Measurements from ENCODE around the gene PSPC1.
"Not testable (repeated sequence)": the region's sequence is repeated elsewhere in the genome, so short reads cannot be mapped to it uniquely, and the experiment has no call there.

PSPC1 gene

DNA sequence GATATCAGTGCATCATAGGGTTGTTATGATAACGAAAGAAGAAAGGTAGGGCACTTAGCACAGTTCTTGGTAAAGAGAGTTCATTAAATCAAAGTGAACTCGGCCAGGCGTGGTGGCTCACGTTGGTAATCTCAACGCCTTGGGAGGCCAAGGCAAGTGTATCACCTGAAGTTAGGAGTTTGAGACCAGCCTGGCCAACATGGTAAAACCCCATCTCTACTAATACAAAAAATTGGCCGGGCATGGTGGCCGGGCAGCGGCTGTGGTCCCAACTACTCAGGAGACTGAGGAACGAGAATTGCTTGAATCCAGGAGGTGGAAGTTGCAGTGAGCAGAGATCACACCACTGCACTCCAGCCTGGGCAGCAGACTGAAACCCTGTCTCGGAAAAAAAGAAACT lies 19.1 kb downstream of the PSPC1 start:
- DNase-seq (ENCODE audit: low read depth in 2 of 2) = no peak

GRCh38 chr13:19759669-19760068 lies 23.1 kb downstream of the PSPC1 start:
- no peak for DNase-seq (ENCODE audit: low read depth in 2 of 2)

GRCh38 chr13:19742643-19743042 lies 40.1 kb downstream of the PSPC1 start:
- no peak for DNase-seq (ENCODE audit: low read depth in 2 of 2)

DNA sequence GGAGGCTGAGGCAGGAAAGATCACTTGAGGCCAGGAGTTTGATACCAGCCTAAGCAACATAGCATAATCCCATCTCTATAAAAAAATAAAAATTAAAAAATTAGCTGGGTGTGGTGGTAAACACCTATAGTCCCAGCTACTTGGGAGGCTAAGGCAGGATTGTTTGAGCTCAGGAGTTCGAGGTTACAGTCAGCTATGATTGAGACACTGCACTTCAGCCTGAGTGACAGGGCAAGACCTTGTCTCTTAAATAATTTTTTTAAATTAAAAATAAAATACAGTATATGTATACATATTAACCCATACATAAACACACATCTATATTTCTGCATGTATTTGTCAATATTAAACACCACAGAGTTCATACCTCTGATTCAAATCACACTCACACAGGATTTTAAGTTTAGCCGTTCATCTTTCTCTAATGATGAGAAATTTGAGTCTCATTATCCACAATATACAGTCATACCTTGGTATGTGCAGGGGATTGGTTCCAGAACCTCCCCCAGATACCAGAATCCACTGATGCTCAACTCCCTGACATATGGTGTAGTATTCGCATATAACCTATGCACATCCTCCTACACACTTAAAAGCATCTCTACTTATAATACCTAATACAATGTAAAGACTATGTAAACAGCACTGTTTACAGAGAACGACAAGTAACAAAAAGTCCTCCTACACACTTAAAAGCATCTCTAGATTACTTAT lies 44.7 kb downstream of the PSPC1 start:
- DNase-seq (ENCODE audit: low read depth in 2 of 2) = no peak

DNA sequence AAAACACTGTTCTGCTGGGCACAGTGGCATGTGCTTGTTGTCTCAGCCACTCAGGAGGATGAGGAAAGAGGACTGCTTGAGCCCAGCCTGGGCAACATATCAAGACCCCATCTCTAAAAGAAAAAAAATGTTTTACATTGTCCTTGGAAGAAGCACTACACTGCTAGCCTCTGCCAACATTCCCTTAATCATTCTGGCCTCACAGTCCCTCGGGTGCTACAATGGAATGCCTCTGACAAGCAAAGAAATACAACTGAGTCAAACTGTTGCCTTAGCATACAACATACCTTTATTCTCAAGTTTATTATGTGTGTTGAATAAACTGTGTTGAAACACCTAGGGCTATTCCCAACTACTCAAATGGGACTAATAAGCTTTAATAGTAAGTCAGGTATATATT lies 56.1 kb downstream of the PSPC1 start:
- no peak for DNase-seq (ENCODE audit: low read depth in 2 of 2)

DNA sequence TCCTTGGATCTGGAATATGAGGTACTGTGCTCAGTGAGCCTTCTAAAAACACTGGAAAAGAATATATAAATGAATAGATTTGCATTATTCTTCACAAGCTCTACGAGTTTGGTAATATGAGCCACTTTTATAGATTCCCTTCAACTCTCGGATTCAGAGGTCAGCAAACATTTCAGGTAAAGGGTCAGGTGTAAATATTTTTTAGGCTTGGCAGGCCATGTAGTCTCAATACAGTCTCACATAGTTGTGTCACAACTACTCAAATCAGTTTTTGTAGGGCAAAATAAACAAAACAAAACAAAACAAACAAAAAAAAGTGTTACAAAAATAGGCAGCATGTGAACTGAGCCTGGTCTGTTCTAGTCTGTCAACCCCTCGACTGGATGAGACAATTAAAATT lies 57.4 kb downstream of the PSPC1 start:
- DNase-seq (ENCODE audit: low read depth in 2 of 2) = no peak

GRCh38 chr13:19720039-19720438 lies 62.7 kb downstream of the PSPC1 start:
- no peak for DNase-seq (ENCODE audit: low read depth in 2 of 2)

DNA sequence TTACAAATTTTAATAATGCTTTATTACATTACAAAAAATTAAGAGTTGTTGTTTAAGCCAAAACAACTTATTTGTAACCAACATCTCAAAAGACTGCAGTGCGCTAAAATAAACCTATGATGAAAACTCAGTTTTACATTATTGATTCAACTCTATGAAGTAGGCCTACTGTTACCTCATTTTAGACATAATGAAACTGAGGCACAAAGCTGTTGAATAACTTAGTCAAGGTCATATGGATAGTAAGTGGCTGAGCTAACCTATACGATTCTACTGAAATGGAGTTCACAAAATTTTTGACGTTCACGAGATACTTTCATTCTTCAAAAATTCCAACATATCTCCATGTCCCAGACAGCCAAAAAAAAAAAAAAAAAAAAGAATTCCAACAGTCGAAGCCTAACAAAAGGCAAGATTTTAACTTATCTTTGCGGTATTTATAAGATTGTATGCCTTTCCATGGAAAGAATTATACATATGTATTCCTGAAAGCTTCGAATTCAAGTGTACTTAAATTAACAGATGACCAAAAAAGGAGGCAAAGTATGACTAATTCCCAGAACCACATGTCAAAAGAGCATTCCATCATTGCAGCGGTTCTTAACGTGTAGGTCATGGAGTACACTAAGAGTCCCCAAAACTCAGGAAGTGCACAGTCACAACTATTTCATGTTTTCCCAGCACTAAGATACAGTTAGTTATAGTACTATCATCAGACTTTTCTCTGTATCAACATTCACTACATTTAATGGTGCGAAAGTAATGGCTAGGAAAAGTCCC lies 69.4 kb downstream of the PSPC1 start:
- no peak for DNase-seq (ENCODE audit: low read depth in 2 of 2)

DNA sequence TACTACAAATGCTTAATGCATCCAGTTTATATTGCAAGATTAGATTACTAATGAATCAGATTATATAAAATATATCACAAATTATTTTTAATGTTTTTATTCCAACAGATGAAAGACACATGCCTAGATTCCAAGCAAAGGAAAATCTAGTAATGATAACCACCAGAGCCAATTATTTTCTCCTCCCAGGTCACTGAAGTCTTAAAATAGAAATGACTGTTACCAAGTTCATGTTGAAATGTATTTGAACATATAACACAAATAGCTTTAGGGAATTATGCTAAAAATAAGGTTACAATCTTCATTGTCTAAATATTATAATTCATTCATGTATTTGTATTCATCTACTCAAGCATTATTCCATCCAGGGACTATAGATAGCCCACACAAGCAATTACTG lies 73.0 kb downstream of the PSPC1 start:
- not testable (repeated sequence) for DNase-seq (ENCODE audit: low read depth in 2 of 2)

DNA sequence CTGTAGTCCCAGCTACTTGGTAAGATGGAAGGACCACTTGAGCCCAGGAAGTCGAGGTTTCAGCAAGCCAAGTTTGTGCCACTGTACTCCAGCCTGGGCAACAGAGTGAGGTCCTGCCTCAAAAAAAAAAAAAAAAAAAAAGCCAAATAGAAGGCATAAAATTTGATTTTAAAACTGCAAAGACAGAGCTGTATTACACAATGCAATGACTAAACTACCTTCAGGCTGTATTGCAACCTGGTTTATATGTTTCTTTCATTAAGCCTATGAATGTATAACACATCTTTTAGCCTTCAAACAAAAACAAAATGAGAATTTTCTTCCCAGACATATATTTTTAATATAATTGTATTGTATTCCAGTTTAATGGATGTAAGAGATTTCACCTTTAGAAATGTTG lies 73.7 kb downstream of the PSPC1 start:
- not testable (repeated sequence) for DNase-seq (ENCODE audit: low read depth in 2 of 2)

DNA sequence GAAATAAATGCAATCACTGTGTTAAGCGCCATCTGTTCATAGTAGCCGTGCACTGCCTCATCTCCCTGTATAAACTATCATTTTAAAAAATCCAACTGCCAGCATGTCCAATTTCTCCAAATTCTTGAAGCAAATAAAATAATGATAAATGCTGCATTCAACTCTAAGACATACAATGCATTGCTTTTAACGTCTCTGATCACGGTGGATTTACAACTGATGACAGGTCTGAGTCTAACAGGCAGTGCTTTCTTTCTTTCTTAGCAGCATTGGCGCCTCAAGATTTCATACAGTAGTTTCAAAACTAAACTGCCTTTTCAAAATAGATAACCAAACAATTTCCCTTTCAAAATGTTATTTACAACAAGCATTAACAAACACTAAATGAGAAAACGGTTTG lies 78.5 kb downstream of the PSPC1 start:
- DNase-seq (ENCODE audit: low read depth in 2 of 2) = not testable (repeated sequence)

GRCh38 chr13:19701619-19702018 lies 81.1 kb downstream of the PSPC1 start:
- not testable (repeated sequence) for DNase-seq (ENCODE audit: low read depth in 2 of 2)

GRCh38 chr13:19700963-19701362 lies 81.8 kb downstream of the PSPC1 start:
- DNase-seq (ENCODE audit: low read depth in 2 of 2) = not testable (repeated sequence)

DNA sequence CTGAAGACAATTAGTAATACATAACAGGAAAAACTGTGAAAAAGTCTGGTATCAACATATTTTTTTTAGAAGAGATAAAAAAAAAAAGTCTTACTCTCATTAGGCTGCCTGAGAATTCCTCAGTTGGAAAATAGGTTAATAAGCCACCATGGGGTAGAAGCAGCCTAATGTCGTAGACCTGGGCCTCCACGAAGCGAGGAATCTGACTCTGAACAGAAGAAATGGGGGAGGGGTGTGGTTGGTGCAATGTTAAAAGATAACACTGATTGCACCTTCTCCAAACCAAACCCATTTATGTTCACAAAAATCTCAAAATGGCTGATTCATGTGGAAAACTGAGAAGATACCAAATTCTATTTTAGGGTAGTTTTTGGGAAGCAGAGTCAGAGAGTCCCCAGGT lies 86.9 kb downstream of the PSPC1 start:
- no peak for DNase-seq (ENCODE audit: low read depth in 2 of 2)

DNA sequence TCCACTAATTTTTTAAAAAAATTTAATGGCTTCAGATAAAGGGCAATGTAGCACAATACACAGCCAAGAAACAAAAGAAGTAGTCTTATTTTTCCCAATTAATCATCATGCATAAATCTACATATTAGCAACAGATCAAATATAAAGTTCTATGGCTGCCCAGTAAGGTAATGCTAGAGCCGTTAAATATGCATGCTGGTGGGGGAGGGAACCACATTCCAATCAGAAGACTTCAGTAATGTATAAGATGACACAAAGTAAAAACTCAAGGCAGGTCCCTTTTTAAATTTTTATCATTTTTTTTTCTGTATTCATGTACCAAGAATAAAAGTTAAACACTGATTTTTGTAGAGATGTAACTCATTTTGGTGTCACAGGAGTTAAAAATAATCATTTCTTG lies 87.3 kb downstream of the PSPC1 start:
- no peak for DNase-seq (ENCODE audit: low read depth in 2 of 2)

DNA sequence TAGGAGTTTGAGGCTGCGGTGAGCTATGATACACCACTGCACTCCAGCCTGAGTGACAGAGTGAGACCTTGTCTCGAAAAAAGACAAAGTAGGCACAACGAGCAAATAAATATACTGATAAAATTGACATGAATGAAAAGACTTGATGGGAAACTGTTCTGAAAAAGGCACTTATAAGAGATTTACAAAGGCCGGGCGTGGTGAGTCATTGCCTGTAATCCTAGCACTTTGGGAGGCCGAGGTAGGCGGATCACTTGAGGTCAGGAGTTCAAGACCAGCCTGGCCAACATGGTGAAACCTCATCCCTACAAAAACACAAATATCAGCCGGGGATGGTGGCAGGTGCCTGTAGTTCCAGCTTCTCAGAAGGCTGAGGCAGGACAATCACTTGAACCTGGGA lies 91.3 kb downstream of the PSPC1 start:
- DNase-seq (ENCODE audit: low read depth in 2 of 2) = not testable (repeated sequence)

GRCh38 chr13:19685437-19685836 lies 97.3 kb downstream of the PSPC1 start:
- DNase-seq (ENCODE audit: low read depth in 2 of 2) = no peak

GRCh38 chr13:19685034-19685433 lies 97.7 kb downstream of the PSPC1 start:
- no peak for DNase-seq (ENCODE audit: low read depth in 2 of 2)

- DNase-seq (ENCODE audit: low read depth in 2 of 2) = no peak
These were observed 101.2 kb downstream of the PSPC1 start for GRCh38 chr13:19681517-19681916.

GRCh38 chr13:19680751-19681150 lies 102.0 kb downstream of the PSPC1 start:
- no peak for DNase-seq (ENCODE audit: low read depth in 2 of 2)

DNA sequence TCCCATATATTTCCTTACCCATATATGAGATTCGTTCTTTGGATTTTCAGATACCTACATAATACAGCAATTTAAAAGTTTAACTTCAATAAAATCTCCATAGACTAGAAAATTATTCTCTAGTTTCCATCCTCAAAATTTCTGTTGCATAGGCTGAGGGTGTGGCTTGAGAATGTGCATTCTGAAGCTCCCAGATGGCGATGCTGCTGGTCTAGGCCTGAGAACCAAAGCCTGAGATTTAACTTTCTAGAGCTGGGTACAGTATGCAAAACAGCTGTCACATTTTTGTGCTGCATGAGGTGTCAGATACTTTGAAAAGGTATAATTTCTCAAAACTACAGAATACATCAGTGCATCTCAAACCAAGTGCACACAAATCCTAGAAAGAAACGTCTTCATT lies 106.6 kb downstream of the PSPC1 start:
- no peak for DNase-seq (ENCODE audit: low read depth in 2 of 2)

GRCh38 chr13:19674898-19675297 lies 107.8 kb downstream of the PSPC1 start:
- no peak for DNase-seq (ENCODE audit: low read depth in 2 of 2)

All from stimulated activated CD8-positive, alpha-beta memory T cell treated with anti-CD3 and anti-CD28 coated beads, Interleukin-7, amount 100 ng/mL, for 1 hour (primary cell).